B cell (primary cell): ENCODE measurements around the gene ZDHHC20. TPM values are rescaled to one million over a fixed set of nuclear protein-coding genes. Genes with fewer than 3 reads are reported as not detected.

ENCODE experiments used
- ATAC-seq: fragments of 200-7000 bp; cut with Tn5 transposase; one replicate; pipeline ENCODE4 v1.10.0; 2021; ENCODE audit warnings: low read depth, mild to moderate bottlenecking, moderate number of reproducible peaks, moderate library complexity
- CTCF ChIA-PET: fragments of 350-600 bp; sonication (Branson Sonifier 250); formaldehyde crosslinking; loops from one replicate; lab custom pipeline; 2021; ENCODE audit warnings: antibody characterized with exemption, inconsistent platforms; lab: Charles Lee
- POLR2A ChIA-PET: fragments of 350-600 bp; sonication (Branson Sonifier 250); formaldehyde crosslinking; loops from one replicate; lab custom pipeline; 2021; ENCODE audit warnings: antibody characterized with exemption; lab: Charles Lee
- DNase-seq: peaks from one replicate; pipeline ENCODE4 v3.0.0; 2013
- H2AFZ ChIP-seq: 2 replicates; pipeline ENCODE4 v1.6.1; 2012; ENCODE audit warnings: mild to moderate bottlenecking, low read depth, low read length; ENCODE audit not compliant: insufficient read depth, poor library complexity, severe bottlenecking
- H3K27ac ChIP-seq, 2 donors: 1 replicate in 1 of 2; 2 replicates in 1 of 2; pipeline ENCODE4 v1.5.1; 2012 to 2013; ENCODE audit warnings: low read length in 2 of 2, mild to moderate bottlenecking in 2 of 2, moderate library complexity in 1 of 2
- H3K27me3 ChIP-seq, 4 experiments: fragments of 200-600 bp in 1 of 4; sonication (generic) in 1 of 4; replicated peaks in 1 of 4; 1 replicate in 2 of 4; 2 replicates in 2 of 4; pipeline versions ENCODE4 v1.6.1 to v1.7.0; 2013 to 2016; ENCODE audit warnings: low read length in 3 of 4, mild to moderate bottlenecking in 2 of 4, mixed read lengths in 1 of 4, moderate library complexity in 1 of 4; ENCODE audit not compliant: insufficient read depth in 4 of 4, control insufficient read depth in 3 of 4; ENCODE audit errors: control extremely low read depth in 1 of 4
- H3K36me3 ChIP-seq, 2 experiments: replicated peaks in 1 of 2; 1 replicate in 1 of 2; 2 replicates in 1 of 2; pipeline versions ENCODE4 v1.6.1 to v1.7.1; 2013; ENCODE audit warnings: low read length in 1 of 2; ENCODE audit not compliant: insufficient read depth in 2 of 2, control insufficient read depth in 1 of 2; ENCODE audit errors: control extremely low read depth in 1 of 2, extremely low read depth in 1 of 2
- H3K4me1 ChIP-seq, 2 donors: fragments of 200-600 bp in 1 of 2; sonication (generic) in 1 of 2; 1 replicate in 1 of 2; 2 replicates in 1 of 2; pipeline versions ENCODE4 v1.5.1 to v1.6.1; 2013 to 2017; ENCODE audit warnings: low read length in 2 of 2; ENCODE audit not compliant: control insufficient read depth in 2 of 2, insufficient read depth in 2 of 2
- H3K4me2 ChIP-seq: replicated peaks from 2 replicates; pipeline ENCODE3; 2012; ENCODE audit warnings: mild to moderate bottlenecking, low read depth, low read length; ENCODE audit not compliant: poor library complexity, severe bottlenecking
- H3K4me3 ChIP-seq, 5 experiments: fragments of 200-600 bp in 1 of 5; sonication (generic) in 1 of 5; 1 replicate in 3 of 5; 2 replicates in 2 of 5; pipeline versions ENCODE4 v1.5.1 to v1.7.0; 2011 to 2016; ENCODE audit warnings: low read length in 4 of 5, mild to moderate bottlenecking in 4 of 5, low read depth in 2 of 5, control low read depth in 1 of 5, moderate library complexity in 1 of 5; ENCODE audit not compliant: insufficient read depth in 1 of 5; ENCODE audit errors: control extremely low read depth in 1 of 5, extremely low read depth in 1 of 5
- H3K79me2 ChIP-seq: fragments of 200-600 bp; sonication (generic); one replicate; pipeline ENCODE4 v1.6.0; 2016; ENCODE audit warnings: low read length; ENCODE audit not compliant: control insufficient read depth, insufficient read depth
- H3K9ac ChIP-seq: fragments of 200-600 bp; sonication (generic); 2 replicates; pipeline ENCODE4 v1.6.1; 2017; ENCODE audit warnings: mild to moderate bottlenecking, low read length, moderate library complexity
- H3K9me3 ChIP-seq, 3 donors: one replicate each; pipeline versions ENCODE4 v1.6.1 to v1.7.1; 2013; ENCODE audit warnings: low read length in 2 of 3; ENCODE audit not compliant: control insufficient read depth in 2 of 3, insufficient read depth in 1 of 3; ENCODE audit errors: control extremely low read depth in 1 of 3
- H4K20me1 ChIP-seq: 2 replicates; pipeline ENCODE4 v1.6.0; 2012; ENCODE audit warnings: mild to moderate bottlenecking, low read length; ENCODE audit not compliant: insufficient read depth, control insufficient read depth, poor library complexity, severe bottlenecking
- H3K27ac Mint-ChIP-seq: one replicate; pipeline ENCODE4 v1.8.0; 2021; ENCODE audit warnings: mixed read lengths
- H3K27me3 Mint-ChIP-seq: one replicate; pipeline ENCODE4 v1.8.0; 2021; ENCODE audit warnings: mixed read lengths
- H3K4me1 Mint-ChIP-seq: one replicate; pipeline ENCODE4 v1.8.0; 2021; ENCODE audit warnings: mixed read lengths
- H3K4me3 Mint-ChIP-seq: one replicate; pipeline ENCODE4 v1.8.0; 2021; ENCODE audit warnings: mixed read lengths
- H3K9me3 Mint-ChIP-seq: one replicate; pipeline ENCODE4 v1.8.0; 2022; ENCODE audit warnings: mixed read lengths; ENCODE audit not compliant: insufficient read depth
- EZH2 ChIP-seq: IDR thresholded peaks from 2 replicates; pipeline ENCODE4 v1.6.1; 2012; ENCODE audit warnings: borderline replicate concordance, low read depth, mild to moderate bottlenecking, moderate library complexity, low read length; ENCODE audit not compliant: insufficient read depth, poor library complexity, severe bottlenecking
- WGBS: methylation state at CpG from one replicate; pipeline ENCODE4 v1.1.5; 2013; ENCODE audit warnings: missing lambda C conversion rate; ENCODE audit not compliant: insufficient coverage; 5-methylcytosine and 5-hydroxymethylcytosine counted together
- intact Hi-C: fragments of 100-400 bp; cut with micrococcal nuclease; formaldehyde crosslinking; loops from one replicate; pipeline ENCODE4 v1.10.0; 2022
- polyA plus RNA-seq: library from polyadenylated mRNA; depleted of rRNA; stranded (reverse); fragments of >200 nt; gene quantifications from 2 replicates; pipeline ENCODE4 v1.2.3, GENCODE V29; 2012
- total RNA-seq, 2 donors: library from RNA; stranded (reverse); fragments of 120-200 nt in 1 of 2; gene quantifications; 1 replicate in 1 of 2; 2 replicates in 1 of 2; pipeline versions ENCODE4 v1.2.3 to v1.2.4, GENCODE V29; 2013 to 2022
- TF ChIP-seq, protein P1 (sequence below): fragments of 200-600 bp; IDR thresholded peaks from one replicate; pipeline ENCODE4 v1.8.0; 2022; ENCODE audit warnings: antibody characterized with exemption, mild to moderate bottlenecking

The ZDHHC20 gene
- total and polyA plus RNA-seq, 2 donors (not counting 1 experiment from before 2014, with no cell fraction given), result 10.3 to 61.5 TPM

DNA sequence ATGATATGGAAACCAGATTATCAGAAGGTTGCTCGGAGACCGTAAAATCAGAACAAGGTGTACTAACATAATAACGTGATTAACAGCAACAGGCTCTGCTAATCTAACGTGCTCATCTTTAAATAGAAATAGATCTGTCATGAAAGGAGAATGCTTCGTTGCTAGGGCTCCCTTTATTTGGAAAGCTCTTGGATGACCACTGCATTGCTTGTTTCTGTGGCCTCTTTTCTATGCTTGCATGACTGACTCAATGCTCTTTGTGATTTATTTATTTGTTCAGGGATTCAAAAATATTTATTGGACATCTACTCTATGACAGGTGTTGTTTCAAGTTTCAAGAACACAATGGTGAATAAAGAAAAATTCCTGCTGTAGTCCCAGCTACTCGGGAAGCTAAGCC is 22.3 kb upstream of the ZDHHC20 start:
- Histone ChIP-seq H3K27me3 (peaks cover 0 to 4% (median 2%) of the 10 kb centered on the region in 4 experiments), H4K20me1 (no peaks in the 10 kb centered on the region), H3K36me3 (no peaks in the 10 kb centered on the region), H3K9ac (no peak overlapping the region), H2AFZ (no peak overlapping the region), H3K9me3 (peaks cover 0 to 9% (median 5%) of the 10 kb centered on the region in 3 donors), H3K4me2 (no peak overlapping the region), H3K79me2 (no peaks in the 10 kb centered on the region), H3K4me3 (no peak overlapping the region), H3K27ac (no peak overlapping the region), H3K4me1 (peaks cover 7 to 8% of the 10 kb centered on the region in 2 donors)
- ATAC-seq (no peak), DNase-seq (no peak)
- Mint-ChIP-seq H3K9me3 (peaks cover 5% of the 10 kb centered on the region), H3K27me3 (no peaks in the 10 kb centered on the region), H3K4me3 (no peak overlapping the region), H3K27ac (no peak overlapping the region), H3K4me1 (peaks cover 16% of the 10 kb centered on the region)
- intact Hi-C loops, result no loop called here
- no peak for TF ChIP-seq EZH2
- TF ChIP-seq, protein P1, sequence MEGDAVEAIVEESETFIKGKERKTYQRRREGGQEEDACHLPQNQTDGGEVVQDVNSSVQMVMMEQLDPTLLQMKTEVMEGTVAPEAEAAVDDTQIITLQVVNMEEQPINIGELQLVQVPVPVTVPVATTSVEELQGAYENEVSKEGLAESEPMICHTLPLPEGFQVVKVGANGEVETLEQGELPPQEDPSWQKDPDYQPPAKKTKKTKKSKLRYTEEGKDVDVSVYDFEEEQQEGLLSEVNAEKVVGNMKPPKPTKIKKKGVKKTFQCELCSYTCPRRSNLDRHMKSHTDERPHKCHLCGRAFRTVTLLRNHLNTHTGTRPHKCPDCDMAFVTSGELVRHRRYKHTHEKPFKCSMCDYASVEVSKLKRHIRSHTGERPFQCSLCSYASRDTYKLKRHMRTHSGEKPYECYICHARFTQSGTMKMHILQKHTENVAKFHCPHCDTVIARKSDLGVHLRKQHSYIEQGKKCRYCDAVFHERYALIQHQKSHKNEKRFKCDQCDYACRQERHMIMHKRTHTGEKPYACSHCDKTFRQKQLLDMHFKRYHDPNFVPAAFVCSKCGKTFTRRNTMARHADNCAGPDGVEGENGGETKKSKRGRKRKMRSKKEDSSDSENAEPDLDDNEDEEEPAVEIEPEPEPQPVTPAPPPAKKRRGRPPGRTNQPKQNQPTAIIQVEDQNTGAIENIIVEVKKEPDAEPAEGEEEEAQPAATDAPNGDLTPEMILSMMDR, result no peak
- ChIA-PET CTCF (interaction anchor here (0.9 to 7.4 kb wide), 4 partner anchors 13 to 538 kb away, joined by 3 to 83 read pairs (median 14); no protein-coding TSS in a partner anchor), POLR2A (no interaction called here)
- WGBS, result 85% methylated on average over 5 of the region's 6 CpGs
